HepG2 (cell line): Measurements from ENCODE around the gene COQ10B. TPM values are rescaled to one million over a fixed set of nuclear protein-coding genes. Genes with fewer than 3 reads are reported as not detected.

Experiments used
- AFF4 ChIP-seq: sonication (generic); formaldehyde crosslinking; IDR thresholded peaks from 2 replicates; pipeline ENCODE4 v1.4.0; 2020; ENCODE audit warnings: missing genetic modification reagents
- FOXK1 ChIP-seq: sonication (generic); formaldehyde crosslinking; IDR thresholded peaks from 2 replicates; pipeline ENCODE4 v1.4.0; 2020; ENCODE audit warnings: low read depth, missing genetic modification reagents, borderline replicate concordance
- MAFF ChIP-seq: IDR thresholded peaks from 2 replicates; pipeline ENCODE4 v1.6.1; 2011; ENCODE audit warnings: low read depth, low read length, improper control_type of control experiment
- NFE2L2 ChIP-seq: fragments of 150-350 bp; IDR thresholded peaks from 2 replicates; pipeline ENCODE4 v1.6.1; 2014; ENCODE audit warnings: low read length
- NKX3-1 ChIP-seq: sonication (generic); formaldehyde crosslinking; IDR thresholded peaks from 2 replicates; pipeline ENCODE4 v1.5.0; 2020; ENCODE audit warnings: missing genetic modification reagents
- PHF20 ChIP-seq: sonication (generic); formaldehyde crosslinking; IDR thresholded peaks from 2 replicates; pipeline ENCODE4 v1.5.0; 2020; ENCODE audit warnings: mild to moderate bottlenecking, missing genetic modification reagents
- STAT5B ChIP-seq: sonication (generic); formaldehyde crosslinking; IDR thresholded peaks from 2 replicates; pipeline ENCODE4 v1.4.0; 2020; ENCODE audit warnings: missing genetic modification reagents
- TCF7L2 ChIP-seq: IDR thresholded peaks from 2 replicates; pipeline ENCODE4 v1.6.1; 2011; ENCODE audit warnings: mild to moderate bottlenecking, low read depth, low read length, moderate library complexity
- TRIM22 ChIP-seq: fragments of 450-650 bp; IDR thresholded peaks from 2 replicates; pipeline ENCODE4 v1.6.1; 2017
- YY1 ChIP-seq: IDR thresholded peaks from 2 replicates; pipeline ENCODE4 v1.6.1; 2011; ENCODE audit warnings: low read length, low read depth, moderate library complexity, mild to moderate bottlenecking; ENCODE audit not compliant: insufficient read depth, insufficient replicate concordance
- ZBTB10 ChIP-seq: sonication (generic); formaldehyde crosslinking; IDR thresholded peaks from 2 replicates; pipeline ENCODE4 v1.4.0; 2020; ENCODE audit warnings: missing genetic modification reagents, borderline replicate concordance
- ZBTB14 ChIP-seq: sonication (generic); formaldehyde crosslinking; IDR thresholded peaks from 2 replicates; pipeline ENCODE4 v1.4.0; 2020; ENCODE audit warnings: missing genetic modification reagents
- ZNF749 ChIP-seq: sonication (generic); formaldehyde crosslinking; IDR thresholded peaks from 2 replicates; pipeline ENCODE4 v1.8.0; 2022; ENCODE audit warnings: mild to moderate bottlenecking, missing genetic modification reagents, moderate library complexity, borderline replicate concordance
- ZNF773 ChIP-seq: sonication (generic); formaldehyde crosslinking; IDR thresholded peaks from 2 replicates; pipeline ENCODE4 v1.4.0; 2020; ENCODE audit warnings: missing genetic modification reagents, borderline replicate concordance
- ZNF879 ChIP-seq: sonication (generic); formaldehyde crosslinking; IDR thresholded peaks from 2 replicates; pipeline ENCODE4 v1.8.1; 2023; ENCODE audit warnings: missing genetic modification reagents
- ZSCAN25 ChIP-seq: sonication (generic); formaldehyde crosslinking; IDR thresholded peaks from 2 replicates; pipeline ENCODE4 v1.8.0; 2022; ENCODE audit warnings: mild to moderate bottlenecking, missing genetic modification reagents
- polyA plus RNA-seq, 8 experiments: library from polyadenylated mRNA; depleted of rRNA in 3 of 8; stranded (reverse) in 7 of 8; unstranded in 1 of 8; fragments of >200 nt; fragmentation: Illumina TruSeq in 4 of 8; extraction: Trizol in 4 of 8; gene quantifications; 2 replicates each; pipeline versions ENCODE4 v1.2.1 to v1.2.3, GENCODE V29; 2011 to 2016; ENCODE audit warnings: low read depth in 4 of 8, missing spikeins in 1 of 8, mixed read lengths in 1 of 8; ENCODE audit not compliant: insufficient read depth in 1 of 8
- total RNA-seq, 5 experiments: library from RNA; depleted of rRNA; stranded (reverse); fragments of >200 nt; fragmentation: Illumina TruSeq; extraction: Trizol; gene quantifications; 2 replicates each; pipeline ENCODE4 v1.2.3, GENCODE V29; 2016; ENCODE audit warnings: low read depth in 1 of 5

Gene COQ10B
- total and polyA plus RNA-seq, 2 of the 13 experiments (the other 11 are each of a cell fraction or from before 2014, with no cell fraction given), result 4.6 to 34.9 TPM

GRCh38 chr2:197453123-197453913, at the start of gene COQ10B (continued):
- TF ChIP-seq ZBTB10 (CRISPR knock-in tag) (peak; percentile 44; the same call in 1 of the 2 replicates), ZSCAN25 (CRISPR knock-in tag) (peak; percentile 78; the same call in 1 of the 2 replicates), ZBTB14 (CRISPR knock-in tag) (0 out of 2 replicates have a peak, but pooled peaks have one; percentile 40), TCF7L2 (no peak), PHF20 (CRISPR knock-in tag) (peak; percentile 85), ZNF749 (CRISPR knock-in tag) (peak; percentile 52; the same call in 1 of the 2 replicates), NFE2L2 (0 out of 2 replicates have a peak, but pooled peaks have one; percentile 3), NKX3-1 (peak; percentile 90; the same call in 1 of the 2 replicates), STAT5B (CRISPR knock-in tag) (0 out of 2 replicates have a peak, but pooled peaks have one; percentile 26), ZNF879 (CRISPR knock-in tag) (peak; percentile 88; the same call in 1 of the 2 replicates), YY1 (peak; percentile 90), FOXK1 (CRISPR knock-in tag) (peak; percentile 73; the same call in 1 of the 2 replicates), MAFF (peak; percentile 0; the same call in 1 of the 2 replicates), AFF4 (CRISPR knock-in tag) (no peak; the same call in 1 of the 2 replicates), TRIM22 (no peak), ZNF773 (CRISPR knock-in tag) (peak; percentile 61; the same call in 1 of the 2 replicates)
